ENCODE measurements around the gene MESP1.

DNA sequence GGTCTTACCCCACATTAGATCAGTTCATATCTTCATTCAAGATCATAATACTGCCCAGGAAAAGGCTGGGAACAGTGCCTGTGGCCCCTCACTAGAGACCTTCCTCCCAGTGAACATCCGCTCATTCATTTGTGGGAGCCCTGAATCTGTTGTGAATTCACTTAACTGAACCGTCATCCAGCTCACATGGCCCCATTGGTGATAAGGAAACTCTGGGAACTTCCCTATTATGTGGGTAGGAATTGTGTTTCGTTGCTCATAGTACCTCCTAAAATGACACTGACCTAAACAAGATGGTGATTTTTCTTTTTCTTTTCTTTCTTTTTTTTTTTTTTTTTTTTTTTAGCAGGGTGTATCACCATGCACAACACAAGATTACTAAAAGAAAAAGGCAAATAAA, 18.3 kb upstream of the MESP1 start:
- no peak for TF ChIP-seq EZH2 (IDR thresholded peaks at IDR 0.05; ENCODE audit: insufficient read depth, poor library complexity, severe bottlenecking)
- no peak for TF ChIP-seq EZH2phosphoT487 (IDR thresholded peaks at IDR 0.05; ENCODE audit: insufficient read depth, low read depth)
